ENCODE data around the gene PORCN.
"Not testable (repeated sequence)": the region's sequence is repeated elsewhere in the genome, so short reads cannot be mapped to it uniquely, and the experiment has no call there.

The PORCN gene

DNA sequence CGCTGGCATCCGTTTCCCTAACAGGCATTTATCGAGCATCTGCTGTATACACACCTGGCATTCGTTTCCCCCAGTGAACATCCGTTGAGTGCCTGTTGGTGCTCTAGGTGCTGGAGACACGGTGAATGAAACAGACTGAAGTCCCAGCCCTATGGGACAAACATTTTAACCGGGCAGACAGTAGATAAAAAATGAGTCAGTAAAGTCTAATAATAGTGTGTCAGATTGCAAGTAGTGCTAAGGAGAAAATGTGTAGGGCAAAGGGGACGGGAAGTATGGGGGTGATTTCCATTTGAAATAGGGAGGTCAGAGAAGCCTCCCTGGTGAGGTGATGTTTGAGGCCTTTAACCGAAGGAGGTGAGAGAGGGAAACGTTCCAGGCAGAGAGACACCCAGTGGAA lies 7.5 kb downstream of the PORCN start:
- Histone ChIP-seq H3K14ac (ENCODE audit: low read length) (no peak overlapping the region), H3K4me3 (ENCODE audit: low read length in 2 of 2) (no peak overlapping the region), H3K4me1 (ENCODE audit: control insufficient read depth in 2 of 2, insufficient read depth in 1 of 2, low read depth in 1 of 2, low read length in 2 of 2) (no peaks in the 10 kb centered on the region)

DNA sequence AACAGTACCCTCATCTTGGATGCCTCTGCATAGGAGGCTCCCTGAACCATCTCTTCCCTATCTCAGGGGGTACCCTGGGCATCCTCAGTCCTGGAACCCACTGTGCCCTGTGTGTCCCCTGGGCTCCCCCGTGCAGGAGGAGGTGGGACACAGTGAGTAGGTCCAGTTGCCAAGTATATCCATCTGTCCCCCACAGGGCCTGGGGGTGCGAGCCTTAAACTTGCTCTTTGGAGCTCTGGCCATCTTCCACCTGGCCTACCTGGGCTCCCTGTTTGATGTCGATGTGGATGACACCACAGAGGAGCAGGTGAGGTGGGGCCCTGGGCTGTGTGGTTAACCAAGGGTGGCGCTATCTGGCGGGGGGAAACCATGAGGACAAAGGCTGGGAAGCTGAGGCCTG lies 8.2 kb downstream of the PORCN start:
- Histone ChIP-seq H4K91ac (ENCODE audit: low read depth, low read length, poor library complexity) (no peak overlapping the region), H3K36me3 (replicated peaks in 1 of 2; ENCODE audit: control insufficient read depth in 2 of 2, insufficient read depth in 2 of 2, low read length in 2 of 2) (peaks cover 1 to 3% of the 10 kb centered on the region in 2 donors), H3K27me3 (ENCODE audit: control insufficient read depth in 3 of 3, insufficient read depth in 3 of 3, low read depth in 1 of 3, low read length in 3 of 3) (no peaks in the 10 kb centered on the region), H3K23ac (ENCODE audit: low read depth, low read length, poor library complexity) (no peak overlapping the region), H2AFZ (ENCODE audit: low read length) (no peak overlapping the region), H2AK5ac (ENCODE audit: low read depth, low read length) (no peak overlapping the region), H3K27ac (replicated peaks; ENCODE audit: low read length) (no peak overlapping the region), H3K9ac (ENCODE audit: low read depth, low read length, poor library complexity) (no peak overlapping the region), H2BK15ac (ENCODE audit: low read length) (no peak overlapping the region), H3K14ac (ENCODE audit: low read length) (no peak overlapping the region), H2BK12ac (ENCODE audit: low read length) (no peak overlapping the region), H4K8ac (ENCODE audit: low read depth, low read length) (no peak overlapping the region), H3K4ac (ENCODE audit: low read length) (no peak overlapping the region), H3K4me1 (ENCODE audit: control insufficient read depth in 2 of 2, insufficient read depth in 1 of 2, low read depth in 1 of 2, low read length in 2 of 2) (no peaks in the 10 kb centered on the region), H3K4me2 (ENCODE audit: insufficient read depth, low read length, poor library complexity, severe bottlenecking) (no peak overlapping the region), H3K18ac (ENCODE audit: low read length) (no peak overlapping the region), H2BK120ac (ENCODE audit: low read depth, low read length) (no peak overlapping the region), H3K4me3 (ENCODE audit: low read length in 2 of 2) (no peak overlapping the region), H3K79me1 (ENCODE audit: low read depth, low read length) (no peaks in the 10 kb centered on the region), H2BK5ac (ENCODE audit: low read length) (no peak overlapping the region), H3K9me3 (replicated peaks in 1 of 2; ENCODE audit: control insufficient read depth in 2 of 2, insufficient read depth in 1 of 2, low read depth in 1 of 2, low read length in 2 of 2) (no peaks in the 10 kb centered on the region)
- no CpG with 5 or more reads among the region's 5 CpGs for WGBS, 2 donors (ENCODE audit: extremely low coverage in 2 of 2, insufficient read length in 2 of 2, insufficient replicate concordance in 1 of 2)
- no peak for DNase-seq (ENCODE audit: low spot score)

More for the DNA sequence above, 7.5 kb downstream of the PORCN start:
- Histone ChIP-seq H3K79me1 (ENCODE audit: low read depth, low read length) (no peaks in the 10 kb centered on the region), H2BK5ac (ENCODE audit: low read length) (no peak overlapping the region), H3K9ac (ENCODE audit: low read depth, low read length, poor library complexity) (no peak overlapping the region), H4K8ac (ENCODE audit: low read depth, low read length) (no peak overlapping the region), H3K23ac (ENCODE audit: low read depth, low read length, poor library complexity) (no peak overlapping the region), H2AK5ac (ENCODE audit: low read depth, low read length) (no peak overlapping the region), H4K91ac (ENCODE audit: low read depth, low read length, poor library complexity) (no peak overlapping the region), H3K27me3 (ENCODE audit: control insufficient read depth in 3 of 3, insufficient read depth in 3 of 3, low read depth in 1 of 3, low read length in 3 of 3) (no peaks in the 10 kb centered on the region), H3K18ac (ENCODE audit: low read length) (no peak overlapping the region), H3K4me2 (ENCODE audit: insufficient read depth, low read length, poor library complexity, severe bottlenecking) (no peak overlapping the region), H3K27ac (replicated peaks; ENCODE audit: low read length) (no peak overlapping the region), H3K4ac (ENCODE audit: low read length) (no peak overlapping the region), H2BK12ac (ENCODE audit: low read length) (no peak overlapping the region), H3K36me3 (replicated peaks in 1 of 2; ENCODE audit: control insufficient read depth in 2 of 2, insufficient read depth in 2 of 2, low read length in 2 of 2) (peaks cover 1 to 3% of the 10 kb centered on the region in 2 donors), H3K9me3 (replicated peaks in 1 of 2; ENCODE audit: control insufficient read depth in 2 of 2, insufficient read depth in 1 of 2, low read depth in 1 of 2, low read length in 2 of 2) (no peaks in the 10 kb centered on the region), H2BK15ac (ENCODE audit: low read length) (no peak overlapping the region), H2AFZ (ENCODE audit: low read length) (no peak overlapping the region), H2BK120ac (ENCODE audit: low read depth, low read length) (no peak overlapping the region)
- WGBS, 2 donors (ENCODE audit: extremely low coverage in 2 of 2, insufficient read length in 2 of 2, insufficient replicate concordance in 1 of 2): no CpG with 5 or more reads among the region's 10 CpGs
- no peak for DNase-seq (ENCODE audit: low spot score)

DNA sequence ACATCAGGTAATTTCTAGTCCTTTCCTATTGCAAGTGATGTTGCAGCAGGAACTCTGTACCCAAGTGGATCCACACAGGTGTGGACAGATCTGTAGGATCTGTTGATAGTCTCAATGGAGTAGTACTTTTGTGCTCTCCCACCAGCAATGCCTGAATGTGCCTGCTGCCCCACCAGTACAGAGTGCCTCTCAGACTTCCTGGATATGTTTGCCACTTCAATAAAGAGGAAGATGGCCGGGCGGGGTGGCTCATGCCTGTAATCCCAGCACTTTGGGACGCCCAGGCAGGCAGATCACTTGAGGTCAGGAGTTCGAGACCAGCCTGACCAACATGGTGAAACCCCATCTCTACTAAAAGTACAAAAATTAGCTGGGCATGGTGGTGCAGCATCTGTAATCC lies 10.7 kb downstream of the PORCN start:
- not testable (repeated sequence) for H2BK15ac ChIP-seq (ENCODE audit: low read length); H2BK120ac ChIP-seq (ENCODE audit: low read depth, low read length); H3K27ac ChIP-seq (replicated peaks; ENCODE audit: low read length); H2BK5ac ChIP-seq (ENCODE audit: low read length); H3K9me3 ChIP-seq (replicated peaks in 1 of 2; ENCODE audit: control insufficient read depth in 2 of 2, insufficient read depth in 1 of 2, low read depth in 1 of 2, low read length in 2 of 2); H3K4me2 ChIP-seq (ENCODE audit: insufficient read depth, low read length, poor library complexity, severe bottlenecking); H4K8ac ChIP-seq (ENCODE audit: low read depth, low read length); H3K27me3 ChIP-seq (ENCODE audit: control insufficient read depth in 3 of 3, insufficient read depth in 3 of 3, low read depth in 1 of 3, low read length in 3 of 3); H2BK12ac ChIP-seq (ENCODE audit: low read length); H3K9ac ChIP-seq (ENCODE audit: low read depth, low read length, poor library complexity); H3K36me3 ChIP-seq (replicated peaks in 1 of 2; ENCODE audit: control insufficient read depth in 2 of 2, insufficient read depth in 2 of 2, low read length in 2 of 2); H3K18ac ChIP-seq (ENCODE audit: low read length); H3K4me3 ChIP-seq (ENCODE audit: low read length in 2 of 2); DNase-seq (ENCODE audit: low spot score); H2AK5ac ChIP-seq (ENCODE audit: low read depth, low read length); H3K4me1 ChIP-seq (ENCODE audit: control insufficient read depth in 2 of 2, insufficient read depth in 1 of 2, low read depth in 1 of 2, low read length in 2 of 2); H2AFZ ChIP-seq (ENCODE audit: low read length); H3K4ac ChIP-seq (ENCODE audit: low read length); H3K79me1 ChIP-seq (ENCODE audit: low read depth, low read length); H3K14ac ChIP-seq (ENCODE audit: low read length); H4K91ac ChIP-seq (ENCODE audit: low read depth, low read length, poor library complexity); H3K23ac ChIP-seq (ENCODE audit: low read depth, low read length, poor library complexity)
- no CpG with 5 or more reads among the region's 4 CpGs for WGBS, 2 donors (ENCODE audit: extremely low coverage in 2 of 2, insufficient read length in 2 of 2, insufficient replicate concordance in 1 of 2)

DNA sequence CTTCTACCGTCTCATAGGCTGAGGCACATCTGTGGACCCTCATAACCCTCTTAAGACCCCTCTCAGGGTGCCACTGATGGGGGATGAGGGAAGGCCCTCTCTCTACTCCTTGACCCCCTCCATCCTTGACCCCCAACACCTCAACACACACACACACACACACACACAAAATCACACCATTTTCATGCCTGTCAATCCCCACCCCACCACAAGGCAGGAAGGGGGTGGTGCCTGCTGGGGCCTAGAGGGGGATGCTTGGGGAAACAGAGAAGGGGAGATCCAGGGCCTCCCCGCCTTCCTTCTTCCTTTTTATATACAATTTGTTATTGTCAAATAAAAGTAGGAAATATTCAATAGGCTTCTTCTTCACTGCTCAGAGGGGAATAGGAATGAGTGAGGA lies 11.7 kb downstream of the PORCN start:
- no CpG with 5 or more reads among the region's 2 CpGs for WGBS, 2 donors (ENCODE audit: extremely low coverage in 2 of 2, insufficient read length in 2 of 2, insufficient replicate concordance in 1 of 2)
- Histone ChIP-seq H2AK5ac (ENCODE audit: low read depth, low read length) (no peak overlapping the region), H4K91ac (ENCODE audit: low read depth, low read length, poor library complexity) (no peak overlapping the region), H3K9ac (ENCODE audit: low read depth, low read length, poor library complexity) (no peak overlapping the region), H2BK5ac (ENCODE audit: low read length) (no peak overlapping the region), H3K4me3 (ENCODE audit: low read length in 2 of 2) (no peak overlapping the region), H3K27me3 (ENCODE audit: control insufficient read depth in 3 of 3, insufficient read depth in 3 of 3, low read depth in 1 of 3, low read length in 3 of 3) (no peaks in the 10 kb centered on the region), H4K8ac (ENCODE audit: low read depth, low read length) (no peak overlapping the region), H3K18ac (ENCODE audit: low read length) (no peak overlapping the region), H3K4me2 (ENCODE audit: insufficient read depth, low read length, poor library complexity, severe bottlenecking) (no peak overlapping the region), H3K14ac (ENCODE audit: low read length) (no peak overlapping the region), H2BK12ac (ENCODE audit: low read length) (no peak overlapping the region), H2BK15ac (ENCODE audit: low read length) (no peak overlapping the region), H2AFZ (ENCODE audit: low read length) (no peak overlapping the region), H3K36me3 (replicated peaks in 1 of 2; ENCODE audit: control insufficient read depth in 2 of 2, insufficient read depth in 2 of 2, low read length in 2 of 2) (peaks cover 3 to 14% of the 10 kb centered on the region in 2 donors), H3K4me1 (ENCODE audit: control insufficient read depth in 2 of 2, insufficient read depth in 1 of 2, low read depth in 1 of 2, low read length in 2 of 2) (peaks cover 0 to 3% of the 10 kb centered on the region in 2 donors), H3K27ac (replicated peaks; ENCODE audit: low read length) (no peak overlapping the region), H3K23ac (ENCODE audit: low read depth, low read length, poor library complexity) (no peak overlapping the region), H2BK120ac (ENCODE audit: low read depth, low read length) (no peak overlapping the region), H3K79me1 (ENCODE audit: low read depth, low read length) (peaks cover 2% of the 10 kb centered on the region), H3K9me3 (replicated peaks in 1 of 2; ENCODE audit: control insufficient read depth in 2 of 2, insufficient read depth in 1 of 2, low read depth in 1 of 2, low read length in 2 of 2) (no peaks in the 10 kb centered on the region), H3K4ac (ENCODE audit: low read length) (no peak overlapping the region)
- no peak for DNase-seq (ENCODE audit: low spot score)

Measured in neuronal stem cell (in vitro differentiated cells).